H54 (cell line): ENCODE data around the gene MEI1.
"Not testable (repeated sequence)": the region's sequence is repeated elsewhere in the genome, so short reads cannot be mapped to it uniquely, and the experiment has no call there.

Experiments used
- DNase-seq: peaks from one replicate; pipeline ENCODE4 v3.0.0; 2011; ENCODE audit warnings: low spot score, mixed read lengths; ENCODE audit not compliant: insufficient read length
- FAIRE-seq: peaks from 3 replicates; lab custom pipeline; 2011; peaks lifted over from hg19 to GRCh38; lab: Jason Lieb, UNC
- POLR2A ChIP-seq: IDR thresholded peaks from 2 replicates; pipeline ENCODE4 v1.6.1; 2011; ENCODE audit warnings: low read depth, mild to moderate bottlenecking, low read length

MEI1 gene

DNA sequence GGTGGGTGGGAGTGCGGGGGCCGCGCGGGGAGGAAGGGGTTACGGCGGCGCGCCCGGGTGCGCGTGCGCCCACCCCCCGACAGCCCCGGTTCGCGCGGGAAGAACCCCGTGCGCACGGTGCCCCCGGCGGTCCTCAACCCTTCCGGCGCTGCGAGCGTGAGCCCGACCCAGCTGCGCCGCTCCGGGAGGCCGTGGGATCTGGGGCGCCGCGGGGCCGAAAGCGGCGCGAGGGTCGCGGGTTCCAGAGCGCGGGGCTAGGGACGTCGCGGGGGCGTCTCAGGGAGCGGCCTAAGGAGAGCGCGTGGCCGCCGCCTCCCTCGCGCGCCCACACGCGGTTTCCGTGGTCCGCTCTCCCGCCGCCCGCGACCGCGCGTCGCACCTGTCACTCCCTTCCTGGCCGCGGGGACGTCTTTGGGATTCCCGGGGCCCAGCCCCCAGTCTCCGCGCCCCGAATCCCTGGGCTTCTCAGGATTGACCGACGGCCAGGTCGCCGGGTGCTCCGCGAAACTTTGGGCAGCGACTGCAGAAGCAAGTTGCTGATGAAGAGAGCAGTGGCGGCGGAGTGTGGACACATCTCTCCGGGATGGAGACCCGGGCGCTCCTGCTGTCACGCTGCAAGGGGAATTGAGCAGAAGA lies 134.2 kb downstream of the MEI1 start:
- TF ChIP-seq POLR2A = no peak
- DNase-seq (no peak), FAIRE-seq (no peak)

DNA sequence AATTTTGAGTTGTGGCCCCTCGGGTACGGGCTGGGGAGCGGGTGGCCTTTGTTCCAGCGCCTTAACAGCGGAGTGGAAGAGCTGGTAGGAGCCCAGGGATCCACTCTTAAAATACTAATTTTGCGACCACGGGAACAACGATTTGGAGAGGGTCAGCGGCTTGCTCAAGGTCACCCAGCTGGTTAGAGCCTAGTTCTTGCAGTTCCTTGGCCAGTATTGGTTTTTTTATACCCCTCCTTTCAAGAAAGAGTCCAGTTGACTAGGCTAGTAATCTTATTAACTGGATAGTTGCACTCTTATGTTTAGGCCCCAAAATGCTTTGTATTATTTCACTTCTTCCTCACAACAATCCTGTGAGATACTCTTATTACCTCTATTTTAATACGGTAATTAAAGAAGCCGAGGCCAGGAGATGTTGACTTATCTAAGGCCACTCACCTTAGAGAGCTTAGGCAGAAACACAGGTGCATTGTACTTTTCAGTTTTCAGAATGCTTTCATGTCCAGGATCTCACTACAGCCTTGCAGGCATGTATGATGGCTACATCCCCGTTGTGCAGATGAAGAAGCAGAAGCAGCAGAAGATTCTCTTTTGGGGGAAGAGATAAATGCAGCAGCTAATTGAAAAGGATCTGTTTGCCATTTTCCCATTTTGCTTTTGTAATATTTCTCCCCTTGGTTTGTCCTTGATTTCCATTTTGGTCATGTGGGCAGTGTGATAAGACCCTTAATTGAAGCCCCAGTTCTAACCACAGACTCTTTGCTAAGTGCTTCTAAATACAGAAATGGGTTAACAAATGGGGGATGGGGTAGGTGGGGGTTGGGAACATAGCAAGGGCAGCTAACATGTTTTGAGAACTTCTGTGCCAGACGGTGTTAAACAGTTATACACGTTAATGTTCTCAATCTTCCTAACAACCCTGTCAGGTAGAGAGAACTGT lies 135.0 kb downstream of the MEI1 start:
- TF ChIP-seq POLR2A = no peak
- no peak for DNase-seq

DNA sequence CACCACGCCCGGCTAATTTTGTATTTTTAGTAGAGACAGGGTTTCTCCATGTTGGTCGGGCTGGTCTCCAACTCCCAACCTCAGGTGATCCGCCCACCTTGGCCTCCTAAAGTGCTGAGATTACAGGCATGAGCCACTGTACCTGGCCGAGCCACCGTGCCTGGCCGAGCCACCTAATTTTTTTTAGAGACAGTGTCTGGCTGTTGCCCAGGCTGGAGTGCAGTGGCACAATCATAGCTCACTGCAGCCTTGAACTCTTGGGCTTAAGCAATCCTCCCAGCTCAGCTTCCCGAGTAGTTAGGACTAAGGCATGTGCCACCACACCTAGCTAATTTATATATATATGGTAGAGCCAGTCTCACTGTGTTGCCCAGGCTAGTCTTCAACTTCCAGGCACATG lies 136.2 kb downstream of the MEI1 start:
- not testable (repeated sequence) for FAIRE-seq, DNase-seq

More for the DNA sequence above, 135.0 kb downstream of the MEI1 start:
- FAIRE-seq = no peak

DNA sequence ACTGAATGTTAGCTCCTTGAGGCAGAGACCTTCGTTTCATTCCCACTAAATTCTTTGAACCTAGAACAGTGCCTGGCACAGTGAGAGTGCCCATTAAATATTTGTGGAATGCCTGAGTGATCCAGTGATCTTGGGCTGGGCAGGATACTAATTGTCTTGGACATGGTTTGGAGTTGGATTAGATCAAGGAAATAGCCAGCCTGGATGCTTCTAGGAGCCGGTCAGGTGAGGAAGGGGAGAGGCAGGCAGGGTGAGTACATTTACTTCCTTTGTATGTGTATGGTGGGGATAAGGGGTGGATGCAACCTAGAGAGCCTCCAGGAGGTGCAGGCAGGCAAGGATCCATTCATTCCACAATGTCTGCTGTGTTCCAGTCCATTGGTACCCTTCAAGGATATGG lies 137.2 kb downstream of the MEI1 start:
- no peak for DNase-seq
- FAIRE-seq = no peak
- TF ChIP-seq POLR2A = no peak

DNA sequence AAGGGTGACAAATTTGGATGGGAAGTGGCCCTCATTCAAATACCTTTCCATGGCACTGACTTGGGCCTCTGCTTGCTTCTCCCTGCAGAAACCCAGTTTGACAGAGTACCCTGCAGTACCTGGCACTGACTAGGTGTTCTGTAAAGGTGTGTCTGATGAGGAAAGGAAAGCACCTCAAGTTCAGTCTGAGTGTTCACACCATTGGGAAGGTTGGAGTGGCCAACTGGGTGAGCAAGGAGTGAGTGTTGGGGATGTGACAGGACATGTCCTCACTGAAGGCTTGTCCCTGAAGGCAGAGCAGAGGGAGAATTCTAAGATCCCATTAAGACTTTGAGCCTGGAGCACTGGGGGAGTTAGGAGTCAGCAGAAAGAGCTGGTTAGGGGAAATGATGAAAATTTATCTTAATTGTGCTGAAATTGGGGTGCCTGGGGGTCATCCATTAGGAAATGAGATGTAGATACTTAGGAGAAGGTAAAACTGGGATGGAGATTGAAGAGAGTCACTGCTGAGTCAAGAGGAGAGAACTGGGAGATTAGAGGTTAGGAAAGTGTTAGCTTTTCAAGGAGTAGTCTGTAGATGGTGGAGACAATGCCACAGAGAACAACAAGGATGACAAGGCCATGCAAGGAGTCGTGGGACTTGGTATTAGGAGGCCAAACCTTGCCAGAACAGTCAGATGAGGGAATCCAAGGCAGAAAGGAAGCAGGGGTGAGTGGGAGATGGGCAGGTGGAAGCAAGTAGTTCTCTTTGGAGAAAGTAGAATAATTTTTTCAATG lies 139.7 kb downstream of the MEI1 start:
- FAIRE-seq (no peak), DNase-seq (no peak)
- TF ChIP-seq POLR2A = no peak

DNA sequence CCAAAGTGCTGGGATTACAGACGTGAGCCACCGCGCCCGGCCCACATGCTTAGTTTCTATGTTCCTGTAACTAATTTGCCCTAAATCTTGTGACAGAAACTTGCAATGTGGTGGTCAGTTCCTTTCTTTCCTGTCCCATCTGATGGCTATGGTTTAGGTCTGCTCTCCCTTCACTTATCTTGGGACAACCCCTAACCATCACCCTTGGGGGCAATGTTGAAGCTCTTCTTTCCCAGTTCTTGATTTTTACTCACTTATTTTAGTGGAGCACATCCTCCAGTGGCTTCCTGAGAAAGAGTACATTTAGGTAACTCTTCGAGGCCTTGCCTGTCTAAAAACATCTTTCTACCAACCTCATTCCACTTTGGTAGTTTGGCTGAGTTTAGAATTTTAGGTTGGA lies 140.9 kb downstream of the MEI1 start:
- DNase-seq (no peak), FAIRE-seq (no peak)
- no peak for TF ChIP-seq POLR2A

DNA sequence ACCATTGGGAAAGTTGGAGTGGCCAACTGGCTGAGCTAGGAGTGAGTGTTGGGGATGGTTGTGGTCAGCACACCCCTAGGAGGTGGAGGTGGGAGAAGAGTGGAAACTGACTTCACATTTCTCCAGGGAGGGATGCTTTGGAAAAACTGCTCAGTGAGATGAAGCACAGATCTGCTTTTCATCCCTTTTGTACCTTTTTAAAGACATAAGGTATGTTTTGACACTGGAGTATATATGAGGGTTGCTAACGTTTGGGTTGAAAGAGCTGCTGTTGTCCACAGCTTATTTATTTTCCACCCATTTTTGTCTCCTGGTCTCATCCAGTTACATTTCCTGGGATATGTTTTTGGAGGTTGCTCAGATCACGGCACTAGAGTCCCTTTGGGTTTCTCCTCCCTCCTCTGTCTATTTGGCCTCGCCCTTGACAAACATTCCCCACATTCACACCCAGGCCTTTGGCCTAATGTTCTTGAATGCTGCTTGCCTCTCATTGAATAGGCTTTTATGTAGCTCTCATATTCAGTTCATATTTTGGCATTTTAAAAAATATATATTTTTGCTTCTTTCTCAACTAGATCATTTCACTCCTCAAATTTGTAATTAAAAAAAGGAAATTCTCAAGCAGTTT lies 141.9 kb downstream of the MEI1 start:
- no peak for TF ChIP-seq POLR2A
- DNase-seq (no peak), FAIRE-seq (no peak)

DNA sequence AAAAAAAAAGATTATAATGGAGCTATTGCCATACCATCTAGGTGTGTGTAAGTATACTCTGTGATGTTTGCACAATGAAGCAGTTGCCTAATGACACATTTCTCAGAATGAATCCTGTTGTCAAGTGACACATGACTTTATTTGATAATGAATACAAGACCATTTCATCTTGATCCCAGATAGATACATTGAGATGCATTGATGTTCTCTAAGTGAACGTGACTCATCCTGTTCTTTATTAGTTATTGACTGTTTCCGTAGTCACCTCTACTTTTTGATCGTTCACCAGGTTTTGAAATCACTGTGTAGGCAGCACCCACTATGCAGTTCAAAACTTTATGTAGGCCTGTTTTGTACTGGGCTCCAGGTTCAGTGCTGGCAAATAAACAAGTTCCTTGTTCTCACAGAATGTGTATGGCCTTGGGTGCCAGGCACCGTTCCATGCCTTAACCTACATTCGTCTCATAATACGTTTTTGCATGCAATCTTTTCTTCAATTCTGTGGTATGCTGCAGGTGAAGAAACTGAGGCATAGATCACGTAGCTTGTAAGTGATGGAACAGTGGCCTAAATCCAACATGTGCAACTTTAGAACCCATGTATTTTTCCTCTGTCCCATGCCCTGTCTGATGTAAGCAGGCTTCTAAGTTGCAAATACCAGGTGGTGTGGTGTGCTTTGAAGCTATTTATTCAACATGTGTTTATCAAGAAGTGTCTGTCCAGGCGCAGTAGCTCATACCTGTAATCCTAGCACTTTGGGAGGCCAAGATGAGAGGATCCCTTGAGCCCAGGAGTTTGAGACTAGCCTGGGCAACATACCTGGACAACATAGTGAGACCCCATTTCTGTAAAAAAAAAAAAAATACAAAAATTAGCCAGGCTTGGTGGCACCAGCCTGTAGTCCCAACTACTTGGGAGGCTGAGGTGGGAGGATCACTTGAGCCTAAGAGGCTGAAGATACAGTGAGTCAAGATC lies 144.0 kb downstream of the MEI1 start:
- no peak for FAIRE-seq

DNA sequence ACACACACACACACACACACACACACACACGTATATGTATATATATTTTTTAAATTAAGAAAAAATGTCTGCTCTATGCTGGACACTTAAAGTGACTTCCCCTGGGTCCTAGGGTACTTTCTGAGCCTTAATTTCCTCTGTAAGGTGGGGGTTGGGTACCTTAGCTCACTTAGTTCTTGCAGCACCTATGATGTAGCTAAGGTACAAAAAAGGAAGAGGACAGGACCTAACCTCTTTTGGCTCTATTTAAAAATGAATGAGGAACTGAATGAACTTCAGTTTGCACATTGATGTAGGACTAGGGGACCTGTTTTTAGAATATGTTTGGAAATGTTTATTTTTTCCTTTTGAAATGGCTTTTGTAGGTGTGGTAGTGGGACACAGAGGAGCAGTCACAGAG lies 144.7 kb downstream of the MEI1 start:
- DNase-seq (no peak), FAIRE-seq (no peak)
- TF ChIP-seq POLR2A = no peak

More for the DNA sequence above, 144.0 kb downstream of the MEI1 start:
- no peak for TF ChIP-seq POLR2A
- DNase-seq = no peak

DNA sequence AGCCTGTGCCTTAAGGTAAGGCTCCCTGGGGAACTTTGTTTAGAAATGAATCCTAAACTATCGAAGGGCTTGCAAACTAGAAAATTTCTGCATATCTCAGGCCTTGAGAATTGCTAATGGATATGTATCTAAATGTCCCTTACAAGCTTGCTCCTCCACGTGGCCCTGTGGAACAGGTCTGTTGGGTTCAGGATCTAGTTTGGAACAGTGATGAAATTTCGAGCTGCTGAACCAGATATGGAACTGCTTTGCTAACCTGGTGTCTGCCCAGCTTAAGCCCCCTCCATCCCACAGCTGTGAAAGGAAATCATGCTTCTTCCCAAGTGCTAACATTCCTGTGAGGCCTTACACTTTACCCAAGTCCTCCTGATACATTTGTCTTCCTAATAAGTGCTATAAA lies 145.2 kb downstream of the MEI1 start:
- FAIRE-seq = no peak

DNA sequence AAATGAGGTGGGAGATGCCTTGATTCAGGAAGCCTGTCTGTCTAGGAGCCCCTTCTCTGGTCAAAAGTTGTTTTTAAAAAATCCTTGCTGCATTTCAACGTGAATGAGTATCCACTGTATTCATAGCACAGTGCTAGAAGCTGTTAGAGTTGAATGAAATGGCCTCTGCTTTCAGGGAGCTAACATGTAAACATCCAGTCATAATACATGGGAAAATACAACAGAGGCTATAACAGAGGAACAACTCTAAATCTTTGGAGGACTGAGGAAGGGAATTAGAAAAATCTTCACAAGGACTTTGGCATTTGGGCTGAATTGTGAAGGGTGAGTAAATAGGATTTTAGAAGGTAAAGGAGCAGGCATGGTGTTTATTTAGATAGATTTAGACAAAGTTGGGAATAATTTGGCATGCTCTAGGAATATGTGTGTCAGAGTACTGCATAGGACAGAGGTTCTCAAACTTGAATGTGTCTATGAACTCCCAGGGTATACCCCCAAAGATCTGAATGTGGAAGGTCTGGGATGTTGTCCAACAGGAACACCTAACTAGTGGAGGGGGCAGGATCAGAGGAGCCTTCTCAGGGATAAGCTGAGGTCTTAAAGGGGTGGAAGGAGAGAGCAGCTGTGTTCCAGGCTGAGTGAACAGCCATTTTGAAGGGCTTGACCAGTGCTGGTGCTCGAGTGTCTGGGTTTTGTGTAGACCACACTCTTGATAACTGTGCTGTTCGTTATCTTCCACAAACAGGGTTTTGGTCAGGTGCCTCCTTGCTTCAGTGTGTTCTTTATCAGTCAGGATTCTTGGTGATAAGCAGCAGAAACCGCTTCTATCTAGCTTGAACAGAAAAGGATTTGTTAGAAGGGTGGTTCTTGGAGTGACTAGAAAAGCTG lies 146.3 kb downstream of the MEI1 start:
- no peak for TF ChIP-seq POLR2A
- DNase-seq (no peak), FAIRE-seq (no peak)

More for the DNA sequence above, 145.2 kb downstream of the MEI1 start:
- DNase-seq = no peak
- no peak for TF ChIP-seq POLR2A
